Activated CD8-positive, alpha-beta memory T cell treated with anti-CD3 and anti-CD28 coated beads for 36 hours (primary cell): ENCODE measurements around the gene UBR4. TPM values are rescaled to one million over a fixed set of nuclear protein-coding genes. Genes with fewer than 3 reads are reported as not detected.
"Not testable (repeated sequence)": the region's sequence is repeated elsewhere in the genome, so short reads cannot be mapped to it uniquely, and the experiment has no call there.

ENCODE experiments used
- CTCF ChIA-PET: fragments of 350-600 bp; sonication (Branson Sonifier 250); formaldehyde crosslinking; loops from one replicate; lab custom pipeline; 2021; ENCODE audit warnings: antibody characterized with exemption; lab: Charles Lee
- POLR2A ChIA-PET: fragments of 350-600 bp; sonication (Branson Sonifier 250); formaldehyde crosslinking; loops from one replicate; lab custom pipeline; 2021; ENCODE audit warnings: antibody characterized with exemption; lab: Charles Lee
- total RNA-seq, 2 experiments: library from RNA; stranded (reverse); gene quantifications; one replicate each; pipeline ENCODE4 v1.2.3, GENCODE V29; 2021

UBR4 gene
- total RNA-seq, 2 experiments from 2014 or later: 119 to 122 TPM

DNA sequence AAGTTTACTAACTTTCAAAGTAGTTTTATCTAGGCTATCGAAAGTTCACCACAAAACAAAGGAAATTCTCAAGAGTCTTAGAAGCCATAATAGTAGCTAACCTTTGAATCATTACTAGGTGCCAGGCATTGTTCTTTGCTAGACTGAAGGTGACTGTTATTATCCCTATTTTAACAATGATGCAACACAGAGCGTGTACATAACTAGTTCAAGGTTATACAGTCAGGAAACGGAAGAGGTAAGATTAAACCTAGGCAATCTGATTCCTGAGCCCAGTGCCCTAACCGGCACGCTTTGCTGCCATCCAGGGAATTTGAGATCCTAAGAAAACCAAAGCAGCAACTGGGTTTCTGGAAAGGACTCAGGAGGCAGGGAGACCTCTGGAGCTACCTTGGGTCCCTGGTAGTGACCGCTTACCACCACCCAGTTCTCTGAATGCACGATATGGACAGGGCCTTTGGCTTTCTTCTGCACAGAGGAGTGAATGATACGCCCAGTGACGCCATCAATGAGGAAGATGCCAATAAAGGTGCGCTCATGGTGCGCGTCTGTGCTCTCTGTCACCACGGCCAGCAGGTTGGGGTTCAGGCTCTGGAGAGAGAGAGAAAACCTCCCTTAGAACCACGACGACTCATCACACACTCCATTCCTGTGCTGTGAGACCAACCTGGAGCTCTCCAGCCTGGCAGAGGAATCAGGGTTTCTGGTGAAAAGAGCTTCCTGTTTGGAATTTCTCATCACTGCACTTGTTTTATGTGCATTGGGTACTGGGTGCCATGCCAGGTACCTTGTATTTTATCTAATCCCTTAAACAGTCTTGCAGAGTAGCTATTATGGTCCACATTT, 13.1 kb upstream of the UBR4 start:
- POLR2A ChIA-PET: no interaction called here
- CTCF ChIA-PET: interaction anchor here (0.7 to 1.4 kb wide), 2 partner anchors 11 to 18 kb away, joined by 3 read pairs; no protein-coding TSS in a partner anchor

DNA sequence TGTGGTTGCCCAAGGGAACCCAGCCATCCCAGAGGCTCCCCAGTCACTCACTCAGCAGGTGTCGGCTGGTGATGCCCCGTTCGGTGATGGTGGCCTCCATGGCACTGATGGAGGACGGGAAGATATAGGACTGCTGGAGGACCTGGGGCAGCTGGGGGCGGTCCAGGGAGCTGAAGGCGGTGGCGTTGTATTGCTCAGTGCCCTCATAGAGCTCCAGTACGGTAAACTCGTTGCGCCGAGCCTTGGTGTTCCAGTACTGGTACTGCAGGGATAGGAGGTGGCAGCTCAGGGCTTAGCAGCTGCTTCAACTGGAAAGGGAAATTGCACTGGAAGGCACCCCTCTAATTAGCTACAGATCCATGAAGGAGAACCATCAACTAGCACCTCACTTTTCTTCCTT, 12.5 kb upstream of the UBR4 start:
- ChIA-PET POLR2A (no interaction called here), CTCF (interaction anchor here (1.4 kb wide), 1 partner anchor 12 kb away, joined by 3 read pairs; no protein-coding TSS in a partner anchor)

- POLR2A ChIA-PET: no interaction called here
- CTCF ChIA-PET: no interaction called here
Measured at GRCh38 chr1:19220991-19221390, 10.9 kb upstream of the UBR4 start.

GRCh38 chr1:19220080-19220846, 10.2 kb upstream of the UBR4 start:
- CTCF ChIA-PET: no interaction called here
- POLR2A ChIA-PET: no interaction called here

DNA sequence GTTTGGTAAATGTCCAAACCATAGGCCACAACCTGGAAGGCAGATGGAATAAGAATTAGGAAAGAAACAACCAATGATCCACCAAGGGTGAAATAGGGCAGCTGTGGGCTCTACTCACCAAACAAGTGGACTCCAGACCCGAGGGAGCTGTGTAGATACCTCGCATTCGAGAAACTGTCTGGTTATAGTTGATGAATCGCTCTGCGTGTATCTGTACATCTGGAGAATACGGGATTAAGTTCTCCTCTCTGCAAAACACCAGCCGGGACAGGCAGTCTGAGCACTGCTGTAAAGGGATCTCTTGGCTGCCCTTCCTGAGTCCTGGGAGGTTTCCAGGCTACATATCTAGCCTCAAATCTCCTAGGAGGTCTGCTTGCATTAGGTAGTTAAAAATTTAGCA, 9.4 kb upstream of the UBR4 start:
- ChIA-PET POLR2A (no interaction called here), CTCF (no interaction called here)

DNA sequence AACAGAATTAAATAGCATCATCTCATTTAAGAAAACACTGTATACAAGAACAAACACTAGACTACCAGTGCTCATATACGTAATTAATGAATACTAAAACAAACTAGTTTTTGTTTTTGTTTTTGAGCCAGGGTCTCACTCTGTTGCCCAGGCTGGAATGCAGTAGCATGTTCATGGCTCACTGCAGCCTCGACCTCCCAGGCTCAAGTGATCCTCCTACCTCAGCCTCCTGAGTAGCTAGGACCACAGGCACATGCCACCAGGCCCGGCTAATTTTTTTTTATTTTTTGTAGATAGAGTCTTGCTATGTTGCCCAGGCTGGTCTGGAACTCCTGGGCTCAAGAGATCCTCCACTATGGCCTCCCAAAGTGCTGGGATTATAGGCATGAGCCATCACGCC, 6.5 kb upstream of the UBR4 start:
- CTCF ChIA-PET: interaction anchor here (1.4 kb wide), 1 partner anchor 39 kb away, joined by 4 read pairs; no protein-coding TSS in a partner anchor
- POLR2A ChIA-PET: not testable (repeated sequence)

DNA sequence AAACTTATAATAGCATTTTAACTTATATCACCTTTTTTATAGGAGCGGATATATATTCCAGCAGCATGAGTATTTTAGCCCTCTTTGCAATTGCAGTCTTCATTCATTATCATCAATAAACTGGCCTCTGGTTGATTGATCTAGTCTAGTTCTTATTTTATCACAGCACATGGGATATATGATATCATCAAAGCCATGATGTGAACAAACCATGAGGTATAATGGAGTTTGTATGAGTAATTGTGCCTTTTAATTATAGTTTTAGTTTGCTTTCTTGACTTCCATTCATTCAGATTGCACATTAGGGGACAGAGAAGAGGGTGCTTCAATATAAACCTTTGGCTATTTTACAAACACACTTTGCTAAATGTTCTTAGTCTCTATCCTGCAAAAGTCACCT, 3.5 kb upstream of the UBR4 start:
- CTCF ChIA-PET: interaction anchor here (0.6 kb wide), 1 partner anchor 54 kb away, joined by 4 read pairs; no protein-coding TSS in a partner anchor
- POLR2A ChIA-PET: no interaction called here

DNA sequence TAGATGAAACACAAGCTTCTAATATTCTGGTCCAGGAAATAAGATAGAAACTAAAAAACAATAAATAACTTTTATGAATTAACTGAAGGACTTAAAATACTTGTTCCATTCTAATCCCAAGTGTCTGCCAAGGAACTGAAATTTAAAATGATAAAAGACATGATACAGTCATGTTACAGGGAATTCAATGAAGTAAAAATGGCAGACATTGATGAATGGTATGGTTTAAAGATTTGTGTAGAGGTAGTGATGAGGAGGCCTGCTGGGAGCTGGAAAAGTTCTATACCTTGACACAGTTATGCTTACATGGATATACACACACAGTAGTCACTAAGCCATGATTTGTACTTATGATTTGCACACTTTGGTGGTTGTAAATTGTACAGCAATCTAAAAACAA, 2.1 kb upstream of the UBR4 start:
- ChIA-PET POLR2A (no interaction called here), CTCF (interaction anchor here (1.3 kb wide), 1 partner anchor 20 kb away, joined by 4 read pairs; no protein-coding TSS in a partner anchor)

GRCh38 chr1:19210772-19211549, 895 bp upstream of the UBR4 start:
- POLR2A ChIA-PET: interaction anchor here (0.6 to 1.0 kb wide), 2 partner anchors 40 to 62 kb away, joined by 3 to 4 read pairs; partner anchors contain the start of genes EMC1 and MRTO4
- CTCF ChIA-PET: interaction anchor here (0.9 to 1.1 kb wide), 2 partner anchors 38 to 40 kb away, joined by 3 read pairs; partner anchors contain the start of gene EMC1

GRCh38 chr1:19209439-19209989, 552 bp downstream of the UBR4 start:
- ChIA-PET POLR2A (interaction anchor here (0.6 to 0.8 kb wide), 2 partner anchors 23 to 282 kb away, joined by 3 read pairs; no protein-coding TSS in a partner anchor), CTCF (no interaction called here)

GRCh38 chr1:19208710-19209438, 1.2 kb downstream of the UBR4 start:
- CTCF ChIA-PET: no interaction called here
- POLR2A ChIA-PET: interaction anchor here (0.6 to 0.8 kb wide), 4 partner anchors 23 to 503 kb away, joined by 3 to 4 read pairs (median 3); no protein-coding TSS in a partner anchor

GRCh38 chr1:19206947-19207346, 3.1 kb downstream of the UBR4 start:
- ChIA-PET CTCF (no interaction called here), POLR2A (interaction anchor here (0.7 kb wide), 1 partner anchor 45 kb away, joined by 3 read pairs; the partner anchor contains the start of genes EMC1 and MRTO4)

GRCh38 chr1:19205845-19206244, 4.2 kb downstream of the UBR4 start:
- POLR2A ChIA-PET: no interaction called here
- CTCF ChIA-PET: no interaction called here

DNA sequence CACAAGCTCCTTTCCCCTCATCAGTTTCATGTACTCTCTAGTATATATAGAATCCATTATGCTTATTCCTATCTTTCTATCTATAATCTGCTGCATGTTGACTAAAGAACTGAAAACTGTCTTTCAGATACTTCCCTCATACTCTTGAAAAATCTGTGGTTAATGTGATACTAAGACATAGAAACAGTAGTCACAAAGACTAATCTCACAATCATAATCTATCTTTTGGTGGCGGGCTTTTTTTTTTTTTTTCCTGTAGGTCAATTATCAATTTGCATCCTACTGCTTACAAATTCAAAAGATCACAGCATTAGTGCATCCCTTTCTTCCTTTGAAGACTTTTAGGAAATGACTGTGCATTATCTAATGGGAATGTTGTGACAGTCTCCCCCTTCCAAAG, 4.7 kb downstream of the UBR4 start:
- POLR2A ChIA-PET: interaction anchor here (1.1 kb wide), 1 partner anchor 25 kb away, joined by 3 read pairs; no protein-coding TSS in a partner anchor

DNA sequence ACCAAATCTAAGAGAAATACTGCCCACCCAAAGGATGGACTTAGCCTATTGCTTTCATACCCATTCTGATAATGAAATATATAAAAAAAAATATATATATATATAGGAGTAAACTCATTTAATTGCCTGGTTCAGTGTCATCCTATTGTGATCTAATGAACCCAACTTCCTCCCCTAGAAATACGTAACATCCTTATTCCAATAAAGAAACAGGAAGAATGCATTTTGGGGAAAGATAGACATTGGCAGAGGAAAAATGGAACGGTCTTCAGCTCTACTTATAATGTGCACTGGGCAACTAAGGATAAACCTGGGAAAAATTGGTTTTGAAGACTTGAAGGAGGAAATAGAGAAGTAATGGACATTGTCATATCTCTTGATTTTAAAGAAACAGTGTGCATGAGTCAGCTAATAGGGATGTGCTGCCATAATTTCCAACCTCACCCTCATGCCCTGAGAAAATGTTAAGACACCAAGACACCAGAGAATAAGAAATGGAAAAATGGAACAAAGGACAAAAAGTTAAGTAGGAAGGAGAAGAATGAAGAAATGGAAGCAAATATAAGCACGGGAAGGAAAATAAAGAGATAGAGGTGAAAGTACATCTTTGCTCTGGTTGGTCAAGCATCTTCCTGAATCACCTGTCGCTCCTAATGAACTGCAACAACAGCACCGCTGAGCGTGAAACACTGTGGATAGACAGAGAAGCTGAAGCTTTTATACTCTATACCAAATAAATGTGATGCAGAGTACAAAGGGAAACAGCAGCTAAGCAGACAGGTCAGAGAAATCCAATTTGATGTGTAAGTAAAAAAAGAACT, 5.4 kb downstream of the UBR4 start:
- ChIA-PET CTCF (no interaction called here), POLR2A (interaction anchor here (1.1 kb wide), 1 partner anchor 24 kb away, joined by 3 read pairs; no protein-coding TSS in a partner anchor)

More for the DNA sequence above, 4.7 kb downstream of the UBR4 start:
- CTCF ChIA-PET: no interaction called here

GRCh38 chr1:19203440-19203839, 6.6 kb downstream of the UBR4 start:
- ChIA-PET POLR2A (no interaction called here), CTCF (no interaction called here)

DNA sequence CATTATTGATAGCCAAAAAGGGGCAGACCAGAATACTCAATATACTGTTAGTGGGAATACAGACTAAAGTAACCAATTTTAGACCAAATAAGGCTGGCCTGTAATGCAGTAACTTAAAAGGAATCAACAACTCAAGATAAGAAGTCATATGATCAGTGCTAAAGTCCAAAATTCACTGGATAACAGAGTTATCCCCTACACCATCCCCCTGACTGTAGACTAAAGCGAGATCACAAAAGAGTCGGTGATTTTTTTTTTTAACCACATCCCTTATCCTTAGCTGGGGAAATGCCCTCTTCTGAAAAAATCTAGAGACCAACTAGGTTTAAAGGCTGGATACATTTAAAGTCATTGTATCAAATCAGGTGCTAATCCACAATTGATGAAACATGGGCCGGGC, 7.7 kb downstream of the UBR4 start:
- ChIA-PET POLR2A (no interaction called here), CTCF (interaction anchor here (0.5 to 1.2 kb wide), 3 partner anchors 9 to 221 kb away, joined by 3 read pairs; no protein-coding TSS in a partner anchor)
